Measurements from ENCODE around the gene PRPF40B. TPM values are rescaled to one million over a fixed set of nuclear protein-coding genes. Genes with fewer than 3 reads are reported as not detected.

PRPF40B gene
- total RNA-seq (ENCODE audit: low replicate concordance): 11.9 and 17.6 TPM in 2 replicates

DNA sequence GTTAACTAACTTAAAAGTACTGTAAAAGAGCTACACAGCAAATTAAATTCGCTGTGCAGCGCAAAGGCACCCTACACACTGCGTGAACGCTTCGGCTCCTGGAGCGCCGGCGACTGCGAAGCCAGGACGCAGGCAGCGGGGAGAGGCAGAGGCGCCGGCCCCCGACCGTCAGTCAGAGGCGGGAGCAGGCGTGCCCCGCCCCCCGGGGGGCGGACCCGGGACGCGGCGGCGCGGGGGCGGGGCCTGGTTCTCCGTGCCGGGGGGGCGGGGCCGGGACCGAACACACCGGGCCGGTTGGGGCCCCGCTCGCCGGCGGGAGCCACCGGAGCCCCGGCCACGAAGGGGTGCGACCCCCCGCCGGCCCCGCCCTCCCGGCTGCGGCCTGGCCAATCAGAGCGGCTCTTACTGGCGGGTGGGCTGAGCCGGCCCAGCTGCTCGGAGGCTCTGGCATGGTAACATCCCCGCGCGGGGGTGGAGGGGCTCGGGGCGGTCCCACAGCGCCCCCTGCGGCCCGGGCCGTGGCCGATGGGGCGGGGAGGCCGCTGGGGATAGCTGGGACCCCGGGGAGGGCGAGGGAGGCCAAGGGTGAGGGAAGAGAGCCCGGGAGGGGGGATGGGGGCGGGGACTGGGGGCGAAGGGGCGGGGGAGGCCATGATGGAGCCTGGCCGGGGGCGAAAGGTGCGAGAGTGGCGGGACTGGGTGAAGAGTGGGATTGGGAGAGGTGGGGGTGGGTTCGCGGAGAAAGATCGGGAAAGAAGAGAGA, at the start of gene PRPF40B:
TSS of gene PRPF40B (plus strand) at position 420 of the 763 bp plus-strand sequence. CDS start at position 450, 30 bp downstream.

DNA sequence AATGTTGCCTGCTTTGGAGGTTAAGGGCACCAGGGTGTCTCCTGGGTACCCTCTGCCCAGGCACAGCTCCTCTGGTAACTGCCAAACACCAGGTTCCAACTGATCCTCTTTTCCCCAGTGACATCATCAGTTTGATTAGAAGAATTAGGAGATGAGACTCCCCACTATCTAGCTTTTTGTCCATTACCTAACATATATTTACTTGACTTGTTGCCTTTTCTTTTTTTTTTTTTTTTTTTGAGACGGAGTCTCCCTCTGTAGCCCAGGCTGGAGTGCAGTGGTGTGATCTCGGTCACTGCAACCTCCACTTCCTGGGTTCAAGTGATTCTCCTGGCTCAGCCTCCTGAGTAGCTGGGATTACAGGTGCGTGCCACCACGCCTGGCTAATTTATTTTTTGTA, 17.8 kb upstream of the PRPF40B start, which contains the start of gene FAM186B:
TSS of gene FAM186B (minus strand) at position 101 of the 400 bp plus-strand sequence. CDS start 162 bp downstream, outside the sequence.

Other genes with a start within 250 kb of the PRPF40B start
- gene KCNH3, start 84.5 kb upstream of the PRPF40B start, total RNA-seq (ENCODE audit: low replicate concordance): 0.23 and 0.30 TPM in 2 replicates
- 53.7 and 56.0 TPM in 2 replicates for gene MCRS1, start 55.4 kb upstream of the PRPF40B start, total RNA-seq (ENCODE audit: low replicate concordance)
- gene FAM186B, start 17.9 kb upstream of the PRPF40B start, total RNA-seq (ENCODE audit: low replicate concordance): 0.12 and 0.23 TPM in 2 replicates
- gene FMNL3, start 83.8 kb downstream of the PRPF40B start, total RNA-seq (ENCODE audit: low replicate concordance): 17.2 and 46.4 TPM in 2 replicates
- gene TMBIM6, start 118.0 kb downstream of the PRPF40B start, total RNA-seq (ENCODE audit: low replicate concordance): 238 and 243 TPM in 2 replicates
- gene NCKAP5L, start 204.9 kb downstream of the PRPF40B start, total RNA-seq (ENCODE audit: low replicate concordance): 11.7 and 13.3 TPM in 2 replicates
- gene BCDIN3D, start 219.5 kb downstream of the PRPF40B start, total RNA-seq (ENCODE audit: low replicate concordance): 3.7 and 4.0 TPM in 2 replicates